NB4 (cell line): ENCODE results near the gene ACSL3.

Experiments
- DNase-seq: peaks from one replicate; pipeline ENCODE4 v3.0.0; 2010; ENCODE audit warnings: low read depth
- H3K4me3 ChIP-seq: one replicate; pipeline ENCODE4 v1.5.1; 2011; ENCODE audit warnings: mild to moderate bottlenecking, low read depth, low read length, moderate library complexity
- MYC ChIP-seq: IDR thresholded peaks from 2 replicates; pipeline ENCODE4 v1.6.1; 2011; ENCODE audit warnings: low read depth, low read length
- POLR2A ChIP-seq: IDR thresholded peaks from 2 replicates; pipeline ENCODE4 v1.6.1; 2011; ENCODE audit warnings: mild to moderate bottlenecking; ENCODE audit not compliant: insufficient read length; ENCODE audit errors: extremely low read depth
- TF ChIP-seq, protein P1 (sequence below): IDR thresholded peaks from one replicate; pipeline ENCODE4 v1.5.1; 2012; ENCODE audit warnings: low read depth, low read length
- TF ChIP-seq, protein P2 (sequence below): IDR thresholded peaks from 2 replicates; pipeline ENCODE4 v1.6.1; 2011; ENCODE audit warnings: low read depth, low read length

The ACSL3 gene

DNA sequence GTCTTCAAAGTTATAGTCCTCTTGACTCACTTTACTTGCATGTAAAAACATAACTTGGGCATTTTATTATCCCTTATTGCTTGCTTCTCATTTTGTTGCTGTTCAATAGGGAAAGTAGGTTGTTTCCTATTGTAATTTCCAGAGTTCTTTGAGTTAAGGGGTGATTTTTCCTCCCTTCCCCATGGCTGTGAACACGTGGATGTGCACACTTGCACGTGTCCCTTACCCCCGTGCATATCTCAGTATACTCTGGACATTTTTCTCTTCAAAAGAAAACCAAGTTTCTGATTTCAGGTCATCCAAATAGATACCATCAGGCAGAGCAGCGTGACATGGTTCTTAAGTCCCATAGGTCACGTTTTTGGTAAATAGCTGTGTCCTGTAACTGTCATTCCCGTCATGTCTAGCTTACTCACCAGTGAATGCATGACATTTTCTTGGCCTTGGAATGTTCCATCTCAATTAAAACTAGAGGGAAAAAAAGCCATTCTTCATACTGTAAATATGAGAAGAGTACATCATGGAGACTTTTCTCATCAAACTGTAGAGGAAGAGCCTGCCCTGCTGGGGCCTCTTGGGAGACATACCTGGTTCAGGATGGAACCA, 107.8 kb downstream of the ACSL3 start:
- H3K4me3 ChIP-seq: no peak overlapping the region
- no peak for DNase-seq
- TF ChIP-seq, protein P1, sequence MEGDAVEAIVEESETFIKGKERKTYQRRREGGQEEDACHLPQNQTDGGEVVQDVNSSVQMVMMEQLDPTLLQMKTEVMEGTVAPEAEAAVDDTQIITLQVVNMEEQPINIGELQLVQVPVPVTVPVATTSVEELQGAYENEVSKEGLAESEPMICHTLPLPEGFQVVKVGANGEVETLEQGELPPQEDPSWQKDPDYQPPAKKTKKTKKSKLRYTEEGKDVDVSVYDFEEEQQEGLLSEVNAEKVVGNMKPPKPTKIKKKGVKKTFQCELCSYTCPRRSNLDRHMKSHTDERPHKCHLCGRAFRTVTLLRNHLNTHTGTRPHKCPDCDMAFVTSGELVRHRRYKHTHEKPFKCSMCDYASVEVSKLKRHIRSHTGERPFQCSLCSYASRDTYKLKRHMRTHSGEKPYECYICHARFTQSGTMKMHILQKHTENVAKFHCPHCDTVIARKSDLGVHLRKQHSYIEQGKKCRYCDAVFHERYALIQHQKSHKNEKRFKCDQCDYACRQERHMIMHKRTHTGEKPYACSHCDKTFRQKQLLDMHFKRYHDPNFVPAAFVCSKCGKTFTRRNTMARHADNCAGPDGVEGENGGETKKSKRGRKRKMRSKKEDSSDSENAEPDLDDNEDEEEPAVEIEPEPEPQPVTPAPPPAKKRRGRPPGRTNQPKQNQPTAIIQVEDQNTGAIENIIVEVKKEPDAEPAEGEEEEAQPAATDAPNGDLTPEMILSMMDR: no peak
- TF ChIP-seq, protein P2, sequence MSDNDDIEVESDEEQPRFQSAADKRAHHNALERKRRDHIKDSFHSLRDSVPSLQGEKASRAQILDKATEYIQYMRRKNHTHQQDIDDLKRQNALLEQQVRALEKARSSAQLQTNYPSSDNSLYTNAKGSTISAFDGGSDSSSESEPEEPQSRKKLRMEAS: no peak
- TF ChIP-seq POLR2A (no peak), MYC (no peak)

GRCh38 chr2:222969491-222969890, 108.7 kb downstream of the ACSL3 start:
- DNase-seq: no peak
- no peak overlapping the region for H3K4me3 ChIP-seq
- TF ChIP-seq, protein P2: no peak
- TF ChIP-seq, protein P1: no peak
- TF ChIP-seq POLR2A: no peak
- no peak for TF ChIP-seq MYC

- no peak overlapping the region for H3K4me3 ChIP-seq
- TF ChIP-seq, protein P1: no peak
- TF ChIP-seq, protein P2: no peak
- no peak for TF ChIP-seq POLR2A
- TF ChIP-seq MYC: no peak
Measured at GRCh38 chr2:222972420-222972819, 111.6 kb downstream of the ACSL3 start.

GRCh38 chr2:222973237-222973636, 112.4 kb downstream of the ACSL3 start:
- no peak overlapping the region for H3K4me3 ChIP-seq
- no peak for DNase-seq
- TF ChIP-seq, protein P1: no peak
- TF ChIP-seq, protein P2: no peak

More at GRCh38 chr2:222972420-222972819, 111.6 kb downstream of the ACSL3 start:
- no peak for DNase-seq

DNA sequence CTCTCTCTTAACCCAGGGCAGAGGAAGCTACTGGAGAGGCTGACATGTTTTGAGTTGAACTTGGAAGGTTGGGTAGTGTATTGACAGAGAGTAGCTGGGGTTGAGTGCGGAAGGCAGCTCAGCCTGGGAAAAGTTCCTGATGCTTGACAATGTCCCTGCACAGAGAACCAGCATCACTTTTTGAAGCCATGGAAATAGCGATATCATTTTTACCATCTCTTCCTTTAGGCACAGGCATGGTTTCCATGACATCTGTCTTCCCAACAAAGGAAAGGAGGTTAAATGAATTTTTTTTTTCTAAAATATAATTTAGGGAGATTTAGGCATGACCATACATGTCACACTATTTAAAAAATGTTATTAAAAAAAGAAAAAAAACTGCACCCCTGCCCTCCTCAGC, 112.9 kb downstream of the ACSL3 start:
- H3K4me3 ChIP-seq: no peak overlapping the region
- TF ChIP-seq MYC: no peak
- TF ChIP-seq, protein P2: no peak
- TF ChIP-seq, protein P1: no peak
- no peak for TF ChIP-seq POLR2A
- no peak for DNase-seq
